ENCODE results near the gene RALGDS. TPM values are rescaled to one million over a fixed set of nuclear protein-coding genes. Genes with fewer than 3 reads are reported as not detected.
A peak's percentile ranks its signal among the peaks of the same experiment; 100 is the strongest.

The RALGDS gene
- total RNA-seq, 1 donor from 2014 or later: 94.4 TPM

DNA sequence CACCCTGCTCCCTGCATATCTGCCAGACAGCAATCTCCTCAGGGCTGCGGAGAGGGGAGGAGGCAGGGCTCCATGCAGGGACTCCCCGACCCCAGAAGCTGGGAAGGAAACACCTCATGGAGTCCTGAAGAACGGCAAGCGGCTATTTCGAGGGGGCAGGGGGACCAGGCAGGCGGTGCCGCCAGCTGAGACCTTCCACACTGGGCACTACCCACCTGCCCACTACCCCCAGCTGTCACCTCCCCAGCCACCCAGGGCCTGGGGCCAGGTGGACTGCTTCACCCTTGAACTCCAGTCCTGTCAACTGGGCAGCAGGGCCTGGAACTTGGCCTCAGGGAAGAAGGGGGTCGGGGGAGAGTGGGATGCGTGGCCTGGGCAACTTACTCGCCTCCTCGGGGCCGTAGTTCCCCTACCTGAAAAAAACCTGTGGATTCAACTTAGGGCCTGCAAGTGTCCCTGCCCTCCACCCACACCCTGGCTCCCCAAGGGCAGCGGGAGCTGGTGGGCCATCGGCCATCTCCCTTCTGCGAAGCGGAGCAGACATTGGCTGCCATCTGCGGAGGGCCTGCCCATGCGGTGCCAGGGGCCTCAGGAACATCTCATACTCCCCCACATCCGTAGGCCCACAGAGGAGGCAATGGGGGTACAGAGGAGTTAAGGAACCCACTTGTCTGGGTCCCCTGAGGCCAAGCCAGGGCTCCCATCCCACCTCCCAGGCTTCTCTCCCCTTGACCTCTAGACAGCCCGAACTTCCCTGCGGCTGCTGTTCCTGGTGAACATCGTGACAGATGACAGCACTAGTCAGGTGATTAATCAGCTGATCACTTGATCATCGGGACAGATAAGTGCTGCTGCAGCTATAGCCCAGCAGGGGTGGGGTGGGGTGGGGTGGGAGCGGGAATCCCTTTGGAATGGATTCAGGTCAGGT, 18.5 kb upstream of the RALGDS start:
- H3K4me3 Mint-ChIP-seq: no peak overlapping the region
- DNase-seq (ENCODE audit: low spot score): no peak
- H3K27ac Mint-ChIP-seq: peak overlapping the region; percentile 86
- peaks cover 66% of the 10 kb centered on the region for H3K4me1 Mint-ChIP-seq (ENCODE audit: low read depth)
- no peaks in the 10 kb centered on the region for H3K9me3 Mint-ChIP-seq
- intact Hi-C loops (cut with micrococcal nuclease): loop anchor here (10.0 kb wide), 1 partner anchor 735 kb away; the partner anchor contains the start of gene TTF1
- no peaks in the 10 kb centered on the region for H3K27me3 Mint-ChIP-seq (ENCODE audit: insufficient read depth)
- H3K36me3 Mint-ChIP-seq (ENCODE audit: low read depth): peaks cover 7% of the 10 kb centered on the region

DNA sequence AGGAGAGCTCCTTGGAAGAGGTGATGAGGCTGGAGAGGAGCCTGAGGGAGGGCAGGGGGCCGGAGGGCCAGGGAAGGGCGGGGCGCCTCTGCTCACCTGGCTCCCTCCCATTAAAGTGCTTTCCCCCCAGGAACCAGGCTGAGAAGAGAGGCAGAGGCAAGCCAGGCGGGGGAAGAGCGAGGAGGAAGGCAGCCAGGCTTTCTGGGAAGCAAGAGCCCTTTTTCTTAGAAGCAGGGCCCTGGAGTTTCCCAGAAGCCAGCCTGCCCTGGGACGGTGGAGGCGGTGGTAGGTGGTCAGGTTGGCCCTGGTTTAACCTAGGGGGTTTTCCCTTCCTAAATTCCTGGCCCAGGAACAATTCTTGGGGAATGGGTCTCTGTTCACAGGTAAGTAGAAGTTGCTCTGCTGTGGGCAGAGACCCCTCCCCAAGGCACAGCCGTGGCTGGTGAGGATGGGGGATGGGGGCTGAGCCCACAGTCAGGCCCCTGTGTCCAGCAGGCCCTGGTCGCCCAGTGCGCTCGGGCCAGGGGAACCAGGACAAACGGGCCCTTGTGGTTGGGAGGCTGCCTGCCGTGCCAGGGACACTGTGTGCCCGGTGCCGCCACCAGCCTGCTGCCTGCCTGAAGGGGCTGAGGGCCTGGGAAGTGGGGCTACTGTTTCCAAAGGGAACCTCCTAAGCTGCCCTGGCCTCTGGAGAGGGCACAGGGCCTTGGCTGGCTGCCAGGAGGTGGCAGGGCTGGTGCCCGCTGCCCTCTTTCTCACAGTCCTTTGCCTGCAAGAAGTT, 16.6 kb upstream of the RALGDS start:
- no peaks in the 10 kb centered on the region for H3K9me3 Mint-ChIP-seq
- H3K27me3 Mint-ChIP-seq (ENCODE audit: insufficient read depth): no peaks in the 10 kb centered on the region
- DNase-seq (ENCODE audit: low spot score): peak; percentile 54
- peak overlapping the region; percentile 100 for H3K27ac Mint-ChIP-seq
- intact Hi-C loops (cut with micrococcal nuclease): no loop called here
- H3K4me1 Mint-ChIP-seq (ENCODE audit: low read depth): peaks cover 62% of the 10 kb centered on the region
- peak overlapping the region; percentile 60 for H3K4me3 Mint-ChIP-seq
- H3K36me3 Mint-ChIP-seq (ENCODE audit: low read depth): peaks cover 9% of the 10 kb centered on the region

DNA sequence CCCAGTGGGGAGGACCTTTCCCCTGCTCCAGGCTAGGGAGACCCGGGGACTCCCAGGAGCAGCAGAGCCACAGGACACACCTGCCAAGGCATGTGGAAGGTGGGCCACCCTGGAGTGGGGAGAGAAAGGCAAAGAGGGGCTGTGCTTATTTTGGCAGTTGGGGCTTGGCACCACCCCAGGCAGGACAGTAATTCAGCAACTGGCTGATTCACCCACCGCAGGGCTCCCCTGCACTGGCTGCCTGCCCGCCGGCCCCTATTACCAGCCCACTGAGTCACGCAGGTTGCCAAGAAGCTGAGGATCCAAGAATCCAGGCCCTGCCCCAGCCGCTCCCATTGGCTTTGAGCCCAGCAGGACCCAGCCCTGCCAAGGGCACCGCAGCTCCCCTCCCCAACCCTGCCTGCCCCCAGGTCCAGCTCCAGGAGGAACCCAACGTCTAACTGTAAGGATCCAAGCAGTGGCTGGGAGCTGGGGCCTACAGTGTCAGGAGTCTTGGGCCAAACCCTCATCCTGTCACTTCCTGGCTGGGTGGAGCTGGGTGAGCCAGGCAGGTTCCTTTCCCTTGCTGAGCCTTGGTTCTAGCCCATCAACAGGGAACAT, 14.2 kb upstream of the RALGDS start:
- no peaks in the 10 kb centered on the region for H3K9me3 Mint-ChIP-seq
- peak; percentile 43 for DNase-seq (ENCODE audit: low spot score)
- peaks cover 12% of the 10 kb centered on the region for H3K36me3 Mint-ChIP-seq (ENCODE audit: low read depth)
- intact Hi-C loops (cut with micrococcal nuclease): no loop called here
- H3K27me3 Mint-ChIP-seq (ENCODE audit: insufficient read depth): no peaks in the 10 kb centered on the region
- peaks cover 66% of the 10 kb centered on the region for H3K4me1 Mint-ChIP-seq (ENCODE audit: low read depth)
- peak overlapping the region; percentile 100 for H3K27ac Mint-ChIP-seq
- H3K4me3 Mint-ChIP-seq: peak overlapping the region; percentile 65

DNA sequence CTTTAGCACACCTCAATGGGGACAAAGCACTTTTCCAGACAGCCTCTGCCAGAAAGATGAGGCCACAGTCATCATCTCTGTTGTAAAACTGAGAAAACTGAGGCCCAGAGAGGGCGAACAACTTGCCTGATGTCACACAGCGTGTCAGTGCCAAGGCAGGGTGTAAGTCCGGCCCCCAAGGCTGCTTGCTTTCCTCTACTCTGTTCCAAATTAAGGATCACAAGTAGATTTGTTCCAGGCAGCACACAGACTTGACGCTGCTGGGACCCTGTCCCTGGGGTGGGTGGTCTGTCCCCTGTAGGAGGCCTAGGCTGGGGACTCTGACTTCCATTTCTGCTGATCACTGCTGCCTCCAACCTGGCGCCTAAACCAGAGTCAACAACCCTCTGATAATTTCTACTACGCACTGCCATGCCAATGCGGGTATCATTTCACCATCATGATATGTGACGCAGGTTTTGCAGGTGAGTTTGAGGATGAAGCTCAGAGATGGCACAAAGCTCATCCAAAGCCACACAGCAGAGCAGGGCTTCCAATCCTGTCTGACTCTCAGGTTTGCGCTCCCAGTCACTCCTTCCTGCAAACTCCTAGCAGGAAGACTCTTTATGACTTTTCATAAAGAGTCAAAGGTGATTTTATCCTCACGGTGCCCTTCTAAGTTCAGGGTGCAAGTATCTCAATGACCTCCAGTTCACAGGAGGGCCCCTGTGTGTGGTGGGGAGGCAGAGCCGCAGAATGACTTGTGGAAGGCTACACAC, 13.5 kb upstream of the RALGDS start:
- Mint-ChIP-seq H3K27ac (peak overlapping the region; percentile 100), H3K4me3 (peak overlapping the region; percentile 81), H3K4me1 (ENCODE audit: low read depth) (peaks cover 67% of the 10 kb centered on the region), H3K27me3 (ENCODE audit: insufficient read depth) (no peaks in the 10 kb centered on the region), H3K9me3 (no peaks in the 10 kb centered on the region), H3K36me3 (ENCODE audit: low read depth) (peaks cover 12% of the 10 kb centered on the region)
- intact Hi-C loops (cut with micrococcal nuclease): no loop called here
- no peak for DNase-seq (ENCODE audit: low spot score)

DNA sequence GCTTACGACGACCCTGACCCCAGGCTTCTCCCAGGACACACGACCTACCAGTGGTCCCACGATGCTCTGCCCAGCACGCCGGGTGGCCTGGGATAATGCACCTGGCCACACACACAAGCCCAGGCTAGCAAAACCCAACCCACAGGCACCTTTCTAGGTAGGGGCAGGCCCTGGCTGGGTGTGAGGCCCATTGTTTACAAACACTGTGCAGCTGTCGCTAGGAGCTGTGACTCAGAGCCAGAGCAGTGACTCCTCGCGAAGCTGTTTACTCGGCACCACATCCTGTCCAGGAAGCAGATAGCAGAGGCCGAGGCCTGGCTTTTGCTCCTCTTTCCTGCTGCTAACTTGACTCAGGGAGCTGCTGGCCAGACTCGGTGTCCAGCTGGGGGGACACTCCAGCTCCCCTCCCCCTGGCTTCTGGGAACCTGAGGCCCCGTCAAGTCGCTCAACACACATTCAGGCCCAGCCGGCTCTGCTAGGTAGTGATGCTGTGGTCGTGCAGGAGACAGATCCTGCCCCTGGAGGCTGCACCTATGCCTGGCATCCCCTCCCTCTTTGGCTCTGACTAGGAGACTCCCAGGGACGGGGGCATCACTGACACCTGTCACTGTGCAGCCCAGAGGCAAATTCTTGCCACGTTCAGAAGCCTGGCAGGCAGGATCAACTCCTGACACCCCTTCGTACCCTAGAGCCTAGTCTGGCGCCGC, 12.8 kb upstream of the RALGDS start:
- intact Hi-C loops (cut with micrococcal nuclease): loop anchor here (1.0 kb wide), 4 partner anchors 10 to 19 kb away; partner anchors contain the start of gene RALGDS
- Mint-ChIP-seq H3K36me3 (ENCODE audit: low read depth) (peaks cover 12% of the 10 kb centered on the region), H3K4me3 (peak overlapping the region; percentile 81), H3K27ac (peak overlapping the region; percentile 100), H3K4me1 (ENCODE audit: low read depth) (peaks cover 67% of the 10 kb centered on the region), H3K9me3 (no peaks in the 10 kb centered on the region), H3K27me3 (ENCODE audit: insufficient read depth) (no peaks in the 10 kb centered on the region)
- peak; percentile 91 for DNase-seq (ENCODE audit: low spot score)

DNA sequence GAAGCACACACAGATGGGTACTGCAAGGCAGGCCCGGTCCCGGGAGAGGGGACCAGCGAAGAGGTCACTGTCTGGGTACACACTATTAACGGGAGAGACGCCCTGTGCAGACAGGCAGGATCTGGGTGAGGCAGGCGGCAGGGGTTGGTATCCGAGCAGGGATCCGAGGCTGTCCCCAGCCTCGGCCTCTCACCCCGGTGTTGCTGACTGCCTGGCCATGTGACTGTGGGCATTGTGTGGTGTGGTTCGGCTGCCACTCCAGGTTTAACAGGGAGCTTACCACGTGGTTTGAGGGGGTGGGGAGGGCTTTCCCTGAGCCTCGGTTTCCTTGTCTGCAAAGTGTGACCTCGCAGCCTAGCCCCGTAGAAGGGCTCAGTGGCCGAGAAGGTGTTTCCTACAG, 11.1 kb upstream of the RALGDS start:
- H3K4me1 Mint-ChIP-seq (ENCODE audit: low read depth): peaks cover 66% of the 10 kb centered on the region
- H3K36me3 Mint-ChIP-seq (ENCODE audit: low read depth): peaks cover 15% of the 10 kb centered on the region
- DNase-seq (ENCODE audit: low spot score): no peak
- H3K9me3 Mint-ChIP-seq: no peaks in the 10 kb centered on the region
- intact Hi-C loops (cut with micrococcal nuclease): no loop called here
- no peaks in the 10 kb centered on the region for H3K27me3 Mint-ChIP-seq (ENCODE audit: insufficient read depth)
- peak overlapping the region; percentile 22 for H3K4me3 Mint-ChIP-seq
- peak overlapping the region; percentile 100 for H3K27ac Mint-ChIP-seq

DNA sequence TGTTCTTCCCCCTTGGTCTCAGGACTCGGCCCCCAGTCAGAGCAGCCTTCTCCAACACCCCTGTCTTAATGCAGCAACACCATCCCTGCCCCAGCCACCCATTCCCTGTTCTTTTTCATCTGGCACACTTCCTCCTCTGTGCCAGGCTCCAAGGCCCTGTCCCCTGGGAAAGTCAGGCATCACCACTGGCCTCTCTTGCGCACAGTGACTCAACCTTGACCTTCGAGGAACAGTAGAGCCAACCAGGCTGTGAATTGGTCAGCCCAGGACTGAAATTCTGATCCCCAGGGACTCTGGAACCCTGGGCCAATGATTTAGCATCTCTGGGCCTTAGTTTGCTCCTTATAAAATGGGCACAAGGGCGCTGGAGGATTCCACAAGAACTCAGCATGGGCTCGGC, 10.5 kb upstream of the RALGDS start:
- Mint-ChIP-seq H3K9me3 (no peaks in the 10 kb centered on the region), H3K36me3 (ENCODE audit: low read depth) (peaks cover 16% of the 10 kb centered on the region), H3K4me3 (peak overlapping the region; percentile 64), H3K27me3 (ENCODE audit: insufficient read depth) (no peaks in the 10 kb centered on the region), H3K4me1 (ENCODE audit: low read depth) (peaks cover 64% of the 10 kb centered on the region), H3K27ac (peak overlapping the region; percentile 100)
- DNase-seq (ENCODE audit: low spot score): no peak
- intact Hi-C loops (cut with micrococcal nuclease): no loop called here

DNA sequence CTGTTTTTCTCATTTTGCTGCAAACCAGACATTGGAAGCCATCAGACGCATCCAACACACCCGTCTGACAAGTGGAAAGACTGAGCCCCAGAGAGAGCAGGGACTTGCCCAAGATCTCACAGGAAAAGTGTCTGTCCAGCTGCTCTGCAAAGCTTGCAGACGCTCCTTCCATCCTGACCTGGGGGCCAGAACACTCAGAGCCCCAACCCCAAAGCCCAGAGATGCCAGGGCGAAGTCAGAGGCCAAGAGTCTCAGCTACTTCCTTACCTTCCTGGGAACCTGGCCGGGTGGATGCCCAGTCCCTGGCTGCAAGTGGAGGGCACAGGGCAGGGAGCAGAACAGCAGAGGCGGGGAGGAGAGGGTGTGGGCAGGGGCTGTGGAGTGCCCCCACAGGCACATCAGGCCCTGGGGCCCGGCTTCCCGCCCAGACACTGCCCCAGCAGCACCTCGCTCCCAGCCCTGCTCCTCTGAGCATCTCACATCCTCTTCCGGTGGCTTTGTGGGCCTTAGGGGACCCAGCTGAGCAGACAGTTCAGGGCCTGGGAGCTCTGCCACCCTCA, 9.7 kb upstream of the RALGDS start:
- peak overlapping the region; percentile 96 for H3K27ac Mint-ChIP-seq
- H3K36me3 Mint-ChIP-seq (ENCODE audit: low read depth): peaks cover 14% of the 10 kb centered on the region
- peaks cover 63% of the 10 kb centered on the region for H3K4me1 Mint-ChIP-seq (ENCODE audit: low read depth)
- intact Hi-C loops (cut with micrococcal nuclease): no loop called here
- H3K9me3 Mint-ChIP-seq: no peaks in the 10 kb centered on the region
- H3K4me3 Mint-ChIP-seq: peak overlapping the region; percentile 87
- peak; percentile 49 for DNase-seq (ENCODE audit: low spot score)
- no peaks in the 10 kb centered on the region for H3K27me3 Mint-ChIP-seq (ENCODE audit: insufficient read depth)

DNA sequence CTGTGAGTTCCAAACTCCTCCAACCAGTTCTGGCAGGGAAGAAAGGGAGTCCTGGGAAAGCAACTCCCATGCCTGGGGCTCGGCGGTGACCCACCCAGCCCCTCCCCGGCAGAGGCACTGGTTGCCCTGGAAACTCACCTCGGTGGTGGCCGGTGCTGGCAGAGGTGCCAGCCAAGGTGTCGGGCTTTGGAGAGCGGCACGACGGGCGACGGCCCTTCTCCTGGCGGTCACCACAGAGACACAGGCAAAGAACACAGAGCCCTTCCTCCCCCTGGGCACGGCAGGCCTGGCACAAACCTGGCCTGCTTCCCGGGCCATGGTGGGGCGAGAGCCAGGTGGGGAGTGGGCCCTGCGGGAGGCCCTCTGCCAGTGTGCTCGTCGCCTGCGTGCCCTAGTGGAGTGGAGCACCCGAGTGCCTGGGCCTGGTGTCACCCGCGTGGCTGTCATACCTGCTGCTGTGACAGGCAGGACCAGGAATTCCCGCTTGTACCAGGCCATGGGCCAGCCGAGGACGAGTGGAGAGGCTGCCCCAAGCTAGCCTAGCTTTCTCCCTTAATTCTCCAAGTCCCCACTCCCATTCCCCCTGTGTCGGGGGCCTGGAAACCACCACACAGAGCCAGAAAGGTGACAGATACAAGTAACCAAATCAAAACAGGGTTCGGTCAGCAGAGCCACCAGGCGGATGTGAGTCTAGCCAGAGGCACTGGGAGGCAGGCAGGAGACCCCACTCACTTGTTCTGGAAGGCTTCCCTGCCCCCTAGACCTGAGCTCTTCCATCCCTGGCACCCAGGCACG, 8.2 kb upstream of the RALGDS start:
- Mint-ChIP-seq H3K9me3 (no peaks in the 10 kb centered on the region), H3K36me3 (ENCODE audit: low read depth) (peaks cover 11% of the 10 kb centered on the region), H3K27me3 (ENCODE audit: insufficient read depth) (no peaks in the 10 kb centered on the region), H3K4me1 (ENCODE audit: low read depth) (peaks cover 60% of the 10 kb centered on the region), H3K4me3 (peak overlapping the region; percentile 37), H3K27ac (peak overlapping the region; percentile 64)
- no peak for DNase-seq (ENCODE audit: low spot score)
- intact Hi-C loops (cut with micrococcal nuclease): no loop called here

DNA sequence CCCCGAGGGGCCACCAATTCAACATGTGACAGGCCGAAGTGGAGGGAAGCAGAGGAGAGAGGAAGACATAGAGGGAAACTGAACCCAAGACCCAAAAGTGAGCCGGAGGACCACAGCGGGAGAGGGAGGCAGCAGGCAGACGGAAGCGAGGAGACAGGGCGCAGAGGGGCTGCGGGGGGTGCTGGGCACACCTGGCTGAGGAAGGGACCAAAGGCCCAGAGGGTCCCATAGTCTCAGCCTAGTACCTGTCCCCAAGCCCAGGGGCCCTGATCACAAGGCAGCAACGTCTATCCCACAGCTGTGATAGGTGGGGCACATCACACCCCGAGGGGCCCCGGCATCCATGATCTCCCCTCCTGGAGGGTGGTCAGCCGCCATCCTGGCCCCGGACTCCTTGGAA, 7.1 kb upstream of the RALGDS start:
- Mint-ChIP-seq H3K9me3 (no peaks in the 10 kb centered on the region), H3K4me3 (peak overlapping the region; percentile 48), H3K27me3 (ENCODE audit: insufficient read depth) (no peaks in the 10 kb centered on the region), H3K4me1 (ENCODE audit: low read depth) (peaks cover 62% of the 10 kb centered on the region), H3K27ac (peak overlapping the region; percentile 53), H3K36me3 (ENCODE audit: low read depth) (peaks cover 9% of the 10 kb centered on the region)
- intact Hi-C loops (cut with micrococcal nuclease): no loop called here
- DNase-seq (ENCODE audit: low spot score): no peak

DNA sequence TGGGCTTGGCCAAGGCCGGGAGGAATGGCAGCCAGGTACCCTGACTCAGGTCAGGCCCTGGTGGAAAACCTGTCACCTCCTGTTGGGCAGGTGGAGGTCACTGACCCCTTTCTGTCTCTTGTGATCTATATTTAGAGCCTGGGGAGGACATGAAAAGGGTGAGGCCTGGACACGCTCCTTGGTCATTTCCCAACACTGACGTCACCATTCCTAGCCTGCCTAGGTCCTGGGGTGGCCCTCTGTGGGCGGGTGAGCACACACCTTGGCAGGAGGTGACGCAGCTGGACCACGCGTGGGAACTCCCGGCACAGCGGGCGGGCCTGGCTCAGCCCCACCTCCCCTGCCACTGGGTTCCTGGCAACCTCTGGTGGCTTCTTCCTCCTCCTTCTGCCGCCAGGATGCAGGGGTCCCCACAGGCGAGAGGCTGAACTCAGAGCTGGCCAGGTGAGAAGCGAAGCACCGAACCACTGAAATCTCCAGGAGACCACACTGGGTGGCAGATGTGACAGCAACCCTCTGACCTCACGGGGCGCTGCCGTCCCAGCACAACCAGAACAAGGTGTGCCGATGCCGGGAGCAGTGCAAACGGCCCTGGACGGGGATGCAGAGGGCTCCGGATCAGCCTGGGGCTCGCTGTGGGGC, 6.4 kb upstream of the RALGDS start:
- intact Hi-C loops (cut with micrococcal nuclease): no loop called here
- Mint-ChIP-seq H3K4me1 (ENCODE audit: low read depth) (peaks cover 67% of the 10 kb centered on the region), H3K27ac (peak overlapping the region; percentile 53), H3K9me3 (no peaks in the 10 kb centered on the region), H3K27me3 (ENCODE audit: insufficient read depth) (no peaks in the 10 kb centered on the region), H3K4me3 (peak overlapping the region; percentile 48), H3K36me3 (ENCODE audit: low read depth) (peaks cover 9% of the 10 kb centered on the region)
- DNase-seq (ENCODE audit: low spot score): no peak

Measured in activated T-helper 1 cell treated with anti-CD3 and anti-CD28 coated beads, Interleukin-12 subunit alpha, Interleukin-12 subunit beta, Interleukin-2, Interleukin-4 antibody, amounts not matched to agents 30 ng/mL and 10 ng/mL and 1 ng/mL, durations not matched to agents 14 hours and 24 hours and 36 hours (primary cell).